ENCODE results near the gene CLMP. TPM values are rescaled to one million over a fixed set of nuclear protein-coding genes. Genes with fewer than 3 reads are reported as not detected.
A peak's percentile ranks its signal among the peaks of the same experiment; 100 is the strongest.

CLMP gene
- total and polyA plus RNA-seq, 4 experiments from 2014 or later: 0.41 to 0.97 (median 0.53) TPM

GRCh38 chr11:123084454-123084853 lies 110.6 kb downstream of the CLMP start:
- Mint-ChIP-seq H3K27ac (peak overlapping the region; percentile 13 to 94 (median 70)), H3K36me3 (peaks cover 3 to 6% of the 10 kb centered on the region in 2 donors), H3K4me3 (peak overlapping the region in 3 of 8 donors; percentile 4 to 86 (median 27)), H3K9me3 (no peaks in the 10 kb centered on the region), H3K27me3 (no peaks in the 10 kb centered on the region), H3K4me1 (peaks cover 31 to 73% (median 53%) of the 10 kb centered on the region in 4 donors)
- no peaks in the 10 kb centered on the region for H3K36me3 ChIP-seq (ENCODE audit: insufficient read depth, low read length)
- no peaks in the 10 kb centered on the region for H3K9me3 ChIP-seq (ENCODE audit: control insufficient read depth in 1 of 2, low read length in 2 of 2)
- no peak overlapping the region for H3K4me3 ChIP-seq (ENCODE audit: low read length in 2 of 2)
- no peak for DNase-seq
- POLR2A ChIA-PET (ENCODE audit: partially characterized antibody): interaction anchor here (0.7 to 16.8 kb wide), 3 partner anchors 12 to 21 kb away, joined by 3 to 891 read pairs (median 8); partner anchors contain the start of gene HSPA8
- CTCF ChIA-PET (ENCODE audit: partially characterized antibody): interaction anchor here (0.6 to 13.7 kb wide), 6 partner anchors 13 to 233 kb away, joined by 3 to 184 read pairs (median 38); partner anchors contain the start of gene HSPA8
- intact Hi-C loops (cut with micrococcal nuclease): no loop called here
- no peaks in the 10 kb centered on the region for H3K27me3 ChIP-seq (ENCODE audit: insufficient read depth, low read length)
- H3K4me1 ChIP-seq (ENCODE audit: insufficient read depth, low read length): peaks cover 65% of the 10 kb centered on the region
- peak overlapping the region; percentile 45 for H3K27ac ChIP-seq (ENCODE audit: low read depth, low read length)

GRCh38 chr11:123083623-123084029 lies 111.4 kb downstream of the CLMP start:
- intact Hi-C loops (cut with micrococcal nuclease): loop anchor here (1.0 kb wide), 1 partner anchor 13 kb away; no protein-coding TSS in a partner anchor
- no peaks in the 10 kb centered on the region for H3K36me3 ChIP-seq (ENCODE audit: insufficient read depth, low read length)
- Mint-ChIP-seq H3K27ac (peak overlapping the region; percentile 93 to 96 (median 93)), H3K27me3 (no peaks in the 10 kb centered on the region), H3K4me3 (peak overlapping the region; percentile 73 to 88 (median 78)), H3K9me3 (no peaks in the 10 kb centered on the region), H3K36me3 (peaks cover 3 to 6% of the 10 kb centered on the region in 2 donors), H3K4me1 (peaks cover 31 to 66% (median 50%) of the 10 kb centered on the region in 4 donors)
- H3K4me3 ChIP-seq (ENCODE audit: low read length in 2 of 2): peak overlapping the region in 1 of 2 donors; percentile 3
- POLR2A ChIA-PET (ENCODE audit: partially characterized antibody): interaction anchor here (1.2 to 16.8 kb wide), 4 partner anchors 13 to 20 kb away, joined by 7 to 891 read pairs (median 9); partner anchors contain the start of gene HSPA8
- CTCF ChIA-PET (ENCODE audit: partially characterized antibody): interaction anchor here (1.9 to 13.7 kb wide), 5 partner anchors 13 to 164 kb away, joined by 4 to 184 read pairs (median 39); partner anchors contain the start of gene HSPA8
- DNase-seq: peak; percentile 56 to 91 (median 72)
- H3K9me3 ChIP-seq (ENCODE audit: control insufficient read depth in 1 of 2, low read length in 2 of 2): no peaks in the 10 kb centered on the region
- H3K4me1 ChIP-seq (ENCODE audit: insufficient read depth, low read length): peaks cover 57% of the 10 kb centered on the region
- H3K27ac ChIP-seq (ENCODE audit: low read depth, low read length): peak overlapping the region; percentile 45
- no peaks in the 10 kb centered on the region for H3K27me3 ChIP-seq (ENCODE audit: insufficient read depth, low read length)

DNA sequence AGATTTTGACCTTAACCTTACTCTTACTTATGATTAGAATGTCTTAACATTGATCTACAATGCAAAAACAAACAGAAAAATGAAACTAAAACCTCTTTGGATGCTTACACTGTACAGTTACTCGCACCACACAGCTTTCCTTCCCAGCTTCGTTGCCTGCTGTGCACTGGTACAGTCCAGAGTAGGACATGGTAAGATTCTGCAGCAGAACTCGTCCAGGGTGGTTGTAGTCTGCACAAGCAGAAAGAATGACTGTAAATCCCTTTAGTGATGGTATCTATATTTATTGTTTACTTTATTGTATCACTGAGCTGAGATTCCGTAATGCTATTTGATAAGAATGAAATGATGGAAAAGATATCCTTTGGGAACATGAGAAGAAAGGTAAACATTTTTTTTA lies 112.1 kb downstream of the CLMP start:
- H3K27me3 ChIP-seq (ENCODE audit: insufficient read depth, low read length): no peaks in the 10 kb centered on the region
- Mint-ChIP-seq H3K27ac (peak overlapping the region; percentile 93 to 96 (median 93)), H3K36me3 (peaks cover 3 to 6% of the 10 kb centered on the region in 2 donors), H3K27me3 (no peaks in the 10 kb centered on the region), H3K4me1 (peaks cover 27 to 60% (median 45%) of the 10 kb centered on the region in 4 donors), H3K9me3 (no peaks in the 10 kb centered on the region), H3K4me3 (peak overlapping the region; percentile 73 to 88 (median 78))
- H3K9me3 ChIP-seq (ENCODE audit: control insufficient read depth in 1 of 2, low read length in 2 of 2): no peaks in the 10 kb centered on the region
- DNase-seq: no peak
- peak overlapping the region; percentile 45 for H3K27ac ChIP-seq (ENCODE audit: low read depth, low read length)
- ChIA-PET CTCF (ENCODE audit: partially characterized antibody) (interaction anchor here (1.9 to 13.7 kb wide), 5 partner anchors 12 to 164 kb away, joined by 4 to 184 read pairs (median 39); partner anchors contain the start of gene HSPA8), POLR2A (ENCODE audit: partially characterized antibody) (interaction anchor here (1.2 to 16.8 kb wide), 4 partner anchors 13 to 20 kb away, joined by 7 to 891 read pairs (median 9); partner anchors contain the start of gene HSPA8)
- intact Hi-C loops (cut with micrococcal nuclease): loop anchor here (1.0 kb wide), 1 partner anchor 13 kb away; no protein-coding TSS in a partner anchor
- peak overlapping the region in 1 of 2 donors; percentile 3 for H3K4me3 ChIP-seq (ENCODE audit: low read length in 2 of 2)
- H3K36me3 ChIP-seq (ENCODE audit: insufficient read depth, low read length): no peaks in the 10 kb centered on the region
- H3K4me1 ChIP-seq (ENCODE audit: insufficient read depth, low read length): peaks cover 51% of the 10 kb centered on the region

- Mint-ChIP-seq H3K27me3 (no peaks in the 10 kb centered on the region), H3K9me3 (no peaks in the 10 kb centered on the region), H3K36me3 (peaks cover 3 to 6% of the 10 kb centered on the region in 2 donors), H3K4me3 (no peak overlapping the region), H3K27ac (peak overlapping the region in 2 of 7 donors; percentile 50 to 61), H3K4me1 (peaks cover 20 to 44% (median 34%) of the 10 kb centered on the region in 4 donors)
- POLR2A ChIA-PET (ENCODE audit: partially characterized antibody): interaction anchor here (1.0 to 16.8 kb wide), 3 partner anchors 9 to 22 kb away, joined by 3 to 891 read pairs (median 11); partner anchors contain the start of gene HSPA8
- Histone ChIP-seq H3K9me3 (ENCODE audit: control insufficient read depth in 1 of 2, low read length in 2 of 2) (no peaks in the 10 kb centered on the region), H3K4me1 (ENCODE audit: insufficient read depth, low read length) (peaks cover 23% of the 10 kb centered on the region), H3K4me3 (ENCODE audit: low read length in 2 of 2) (no peak overlapping the region), H3K27me3 (ENCODE audit: insufficient read depth, low read length) (no peaks in the 10 kb centered on the region), H3K27ac (ENCODE audit: low read depth, low read length) (no peak overlapping the region), H3K36me3 (ENCODE audit: insufficient read depth, low read length) (no peaks in the 10 kb centered on the region)
- DNase-seq: no peak
- CTCF ChIA-PET (ENCODE audit: partially characterized antibody): interaction anchor here (0.9 to 13.7 kb wide), 6 partner anchors 8 to 167 kb away, joined by 3 to 184 read pairs (median 6); no protein-coding TSS in a partner anchor
- intact Hi-C loops (cut with micrococcal nuclease): no loop called here
Observed at GRCh38 chr11:123080015-123080414, 115.0 kb downstream of the CLMP start.

- H3K9me3 Mint-ChIP-seq: no peaks in the 10 kb centered on the region
- peaks cover 23 to 40% (median 32%) of the 10 kb centered on the region in 4 donors for H3K4me1 Mint-ChIP-seq
- intact Hi-C loops (cut with micrococcal nuclease): no loop called here
- ChIA-PET CTCF (ENCODE audit: partially characterized antibody) (interaction anchor here (1.5 kb wide), 1 partner anchor 27 kb away, joined by 3 read pairs; no protein-coding TSS in a partner anchor), POLR2A (ENCODE audit: partially characterized antibody) (interaction anchor here (16.8 kb wide), 1 partner anchor 13 kb away, joined by 891 read pairs; the partner anchor contains the start of gene HSPA8)
- H3K9me3 ChIP-seq (ENCODE audit: control insufficient read depth in 1 of 2, low read length in 2 of 2): no peaks in the 10 kb centered on the region
- H3K4me1 ChIP-seq (ENCODE audit: insufficient read depth, low read length): peaks cover 27% of the 10 kb centered on the region
- H3K27me3 ChIP-seq (ENCODE audit: insufficient read depth, low read length): no peaks in the 10 kb centered on the region
- DNase-seq: no peak
- H3K36me3 Mint-ChIP-seq: no peaks in the 10 kb centered on the region
- H3K27ac Mint-ChIP-seq: peak overlapping the region in 3 of 7 donors; percentile 2 to 67 (median 24)
- no peaks in the 10 kb centered on the region for H3K27me3 Mint-ChIP-seq
- H3K27ac ChIP-seq (ENCODE audit: low read depth, low read length): no peak overlapping the region
- no peak overlapping the region for H3K4me3 ChIP-seq (ENCODE audit: low read length in 2 of 2)
- H3K4me3 Mint-ChIP-seq: no peak overlapping the region
- H3K36me3 ChIP-seq (ENCODE audit: insufficient read depth, low read length): no peaks in the 10 kb centered on the region
Observed at GRCh38 chr11:123076484-123076883, 118.6 kb downstream of the CLMP start.

DNA sequence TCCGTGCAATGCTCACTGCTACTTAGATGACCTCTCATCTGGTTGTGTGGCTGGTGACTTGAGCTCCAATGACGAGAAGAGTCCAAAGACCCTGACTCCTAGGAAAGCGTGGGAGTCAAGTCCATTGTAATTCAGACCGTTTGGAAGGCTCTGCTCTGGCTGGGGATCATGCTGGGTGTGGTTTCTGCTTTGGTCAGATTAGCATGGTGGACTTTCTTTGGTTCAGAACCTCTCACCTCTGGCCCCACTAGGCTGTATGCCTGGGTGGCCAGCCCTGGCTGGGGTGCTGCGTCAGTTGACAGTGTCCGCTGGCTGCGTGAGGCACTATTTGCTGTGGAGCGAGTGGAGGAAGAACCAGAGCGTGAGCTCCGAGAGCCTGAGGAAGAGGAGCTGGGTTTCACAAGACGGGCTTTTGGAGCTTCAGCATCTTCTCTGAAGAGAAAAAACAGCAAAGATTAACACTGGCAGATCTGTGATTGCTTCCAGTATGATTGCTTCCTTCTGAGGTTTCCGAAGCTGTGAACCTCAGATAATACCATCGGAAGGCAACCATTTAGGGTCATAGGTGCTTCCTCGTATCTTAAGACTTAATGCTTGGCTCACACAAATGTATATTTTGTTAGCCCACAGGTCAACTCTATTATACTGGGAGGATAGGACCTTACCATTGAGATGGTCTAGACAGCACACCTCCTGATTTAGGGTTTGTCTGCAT lies 121.5 kb downstream of the CLMP start:
- H3K27ac Mint-ChIP-seq: peak overlapping the region; percentile 90 to 99 (median 95)
- H3K4me3 Mint-ChIP-seq: peak overlapping the region in 3 of 8 donors; percentile 51 to 61 (median 61)
- H3K27ac ChIP-seq (ENCODE audit: low read depth, low read length): no peak overlapping the region
- H3K9me3 Mint-ChIP-seq: no peaks in the 10 kb centered on the region
- H3K4me3 ChIP-seq (ENCODE audit: low read length in 2 of 2): no peak overlapping the region
- H3K4me1 ChIP-seq (ENCODE audit: insufficient read depth, low read length): peaks cover 55% of the 10 kb centered on the region
- DNase-seq: no peak
- H3K27me3 ChIP-seq (ENCODE audit: insufficient read depth, low read length): no peaks in the 10 kb centered on the region
- CTCF ChIA-PET (ENCODE audit: partially characterized antibody): interaction anchor here (6.0 to 9.9 kb wide), 3 partner anchors 12 to 30 kb away, joined by 63 to 129 read pairs (median 69); partner anchors contain the start of gene HSPA8
- H3K27me3 Mint-ChIP-seq: no peaks in the 10 kb centered on the region
- intact Hi-C loops (cut with micrococcal nuclease): no loop called here
- peaks cover 41 to 64% (median 52%) of the 10 kb centered on the region in 4 donors for H3K4me1 Mint-ChIP-seq
- peaks cover 0 to 3% of the 10 kb centered on the region in 2 donors for H3K36me3 Mint-ChIP-seq
- no peaks in the 10 kb centered on the region for H3K36me3 ChIP-seq (ENCODE audit: insufficient read depth, low read length)
- no peaks in the 10 kb centered on the region for H3K9me3 ChIP-seq (ENCODE audit: control insufficient read depth in 1 of 2, low read length in 2 of 2)
- POLR2A ChIA-PET (ENCODE audit: partially characterized antibody): interaction anchor here (0.8 to 23.4 kb wide), 4 partner anchors 11 to 30 kb away, joined by 3 to 891 read pairs (median 214); partner anchors contain the start of gene HSPA8

Data from CD4-positive, alpha-beta memory T cell (primary cell).